IMR-90 (cell line): ENCODE results near the gene CCDC88C. TPM values are rescaled to one million over a fixed set of nuclear protein-coding genes. Genes with fewer than 3 reads are reported as not detected.

Source experiments
- ATAC-seq: fragments of 200-7000 bp; cut with Tn5 transposase; 2 replicates; pipeline ENCODE4 v1.9.1; 2020; ENCODE audit warnings: low read depth, mild to moderate bottlenecking, moderate library complexity
- BruUV-seq: library from RNA; stranded (reverse); fragments of 400-500 nt; replicated peaks from 2 replicates; lab custom pipeline; 2021; lab: Mats Ljungman, UMichigan
- CTCF ChIA-PET: fragments of 300-600 bp; formaldehyde crosslinking; extraction: SDS; loops from one replicate; lab custom pipeline; 2021; ENCODE audit warnings: antibody characterized with exemption; lab: Yijun Ruan, JAX
- POLR2A ChIA-PET: fragments of 300-600 bp; sonication (Branson Sonifier 250); formaldehyde crosslinking; loops from one replicate; lab custom pipeline; 2022; ENCODE audit warnings: antibody characterized with exemption; ENCODE audit not compliant: unreplicated experiment; lab: Charles Lee
- DNase-seq: peaks from one replicate; pipeline ENCODE4 v3.0.0; 2013
- H2AFZ ChIP-seq: replicated peaks from 2 replicates; pipeline ENCODE3; 2013; ENCODE audit warnings: low read length, mild to moderate bottlenecking; ENCODE audit not compliant: poor library complexity
- H2AK5ac ChIP-seq: 2 replicates; pipeline ENCODE4 v1.6.1; 2013; ENCODE audit warnings: low read depth, low read length, inconsistent platforms
- H2AK9ac ChIP-seq: replicated peaks from 2 replicates; pipeline ENCODE3; 2013; ENCODE audit warnings: mild to moderate bottlenecking, low read depth, low read length, moderate library complexity; ENCODE audit not compliant: poor library complexity
- H2BK120ac ChIP-seq: 2 replicates; pipeline ENCODE4 v1.6.1; 2013; ENCODE audit warnings: low read depth, low read length, inconsistent platforms
- H2BK15ac ChIP-seq: 3 replicates; pipeline ENCODE4 v1.6.1; 2013; ENCODE audit warnings: low read depth, low read length, inconsistent platforms
- H2BK20ac ChIP-seq: 2 replicates; pipeline ENCODE4 v1.6.1; 2013; ENCODE audit warnings: low read depth, mild to moderate bottlenecking, inconsistent platforms, low read length, moderate library complexity
- H2BK5ac ChIP-seq: 2 replicates; pipeline ENCODE4 v1.6.1; 2013; ENCODE audit warnings: mild to moderate bottlenecking, low read depth, low read length, inconsistent platforms; ENCODE audit not compliant: poor library complexity, severe bottlenecking
- H3K14ac ChIP-seq: replicated peaks from 2 replicates; pipeline ENCODE4 v1.6.1; 2013; ENCODE audit warnings: low read depth, low read length, inconsistent platforms
- H3K18ac ChIP-seq: 2 replicates; pipeline ENCODE4 v1.6.1; 2013; ENCODE audit warnings: low read depth, low read length, control low read depth
- H3K23ac ChIP-seq: 2 replicates; pipeline ENCODE4 v1.6.1; 2013; ENCODE audit warnings: low read depth, low read length, inconsistent platforms
- H3K27ac ChIP-seq: 2 replicates; pipeline ENCODE4 v1.5.1; 2013; ENCODE audit warnings: mild to moderate bottlenecking, control low read depth, low read length; ENCODE audit not compliant: insufficient read depth
- H3K27me3 ChIP-seq: 2 replicates; pipeline ENCODE4 v1.6.1; 2013; ENCODE audit warnings: low read length; ENCODE audit not compliant: control insufficient read depth, insufficient read depth
- H3K36me3 ChIP-seq: 2 replicates; pipeline ENCODE4 v1.6.1; 2013; ENCODE audit warnings: low read length, mixed read lengths; ENCODE audit not compliant: control insufficient read depth, insufficient read depth
- H3K4ac ChIP-seq: 2 replicates; pipeline ENCODE4 v1.6.1; 2013; ENCODE audit warnings: low read depth, low read length, inconsistent platforms
- H3K4me1 ChIP-seq: 2 replicates; pipeline ENCODE4 v1.6.1; 2013; ENCODE audit warnings: low read length, mixed read lengths; ENCODE audit not compliant: control insufficient read depth, insufficient read depth
- H3K4me2 ChIP-seq: 2 replicates; pipeline ENCODE4 v1.6.1; 2013; ENCODE audit warnings: low read depth, mild to moderate bottlenecking, control low read depth, low read length, moderate library complexity
- H3K4me3 ChIP-seq: 2 replicates; pipeline ENCODE4 v1.5.1; 2013; ENCODE audit warnings: low read depth, mild to moderate bottlenecking, control low read depth, low read length, moderate library complexity; ENCODE audit not compliant: insufficient read depth
- H3K56ac ChIP-seq: 2 replicates; pipeline ENCODE4 v1.6.1; 2013; ENCODE audit warnings: low read length, inconsistent platforms; ENCODE audit not compliant: insufficient read depth; ENCODE audit errors: extremely low read depth
- H3K79me1 ChIP-seq, 2 experiments: 2 replicates each; pipeline ENCODE4 v1.6.1; 2013; ENCODE audit warnings: low read length in 2 of 2, inconsistent platforms in 1 of 2, low read depth in 1 of 2
- H3K9ac ChIP-seq: 2 replicates; pipeline ENCODE4 v1.6.1; 2013; ENCODE audit warnings: low read depth, low read length, control low read depth
- H3K9me1 ChIP-seq: 2 replicates; pipeline ENCODE4 v1.6.1; 2013; ENCODE audit warnings: low read length, inconsistent platforms; ENCODE audit not compliant: insufficient read depth
- H3K9me3 ChIP-seq: 2 replicates; pipeline ENCODE4 v1.6.1; 2013; ENCODE audit warnings: low read length; ENCODE audit not compliant: control insufficient read depth, insufficient read depth
- H4K20me1 ChIP-seq: 2 replicates; pipeline ENCODE4 v1.6.1; 2013; ENCODE audit warnings: low read length, inconsistent platforms; ENCODE audit not compliant: insufficient read depth
- H4K5ac ChIP-seq: 2 replicates; pipeline ENCODE4 v1.6.1; 2013; ENCODE audit warnings: mild to moderate bottlenecking, low read depth, low read length, control low read depth
- H4K8ac ChIP-seq, 2 experiments: 2 replicates each; pipeline ENCODE4 v1.6.1; 2013; ENCODE audit warnings: low read depth in 2 of 2, low read length in 2 of 2, control low read depth in 1 of 2, inconsistent platforms in 1 of 2
- H4K91ac ChIP-seq: 2 replicates; pipeline ENCODE4 v1.6.1; 2013; ENCODE audit warnings: low read depth, low read length, inconsistent platforms; ENCODE audit not compliant: insufficient read depth
- BHLHE40 ChIP-seq: fragments of 150-350 bp; IDR thresholded peaks from 2 replicates; pipeline ENCODE4 v1.6.1; 2016; ENCODE audit warnings: mild to moderate bottlenecking, low read depth, low read length
- CEBPB ChIP-seq: IDR thresholded peaks from 2 replicates; pipeline ENCODE4 v1.6.1; 2012; ENCODE audit warnings: low read depth, low read length, improper control_type of control experiment
- CHD1 ChIP-seq: IDR thresholded peaks from 2 replicates; pipeline ENCODE4 v1.6.1; 2012; ENCODE audit warnings: low read depth, low read length, improper control_type of control experiment
- CTCF ChIP-seq: conservative IDR thresholded peaks from 2 replicates; pipeline ENCODE4 v1.5.1; 2012; ENCODE audit warnings: mild to moderate bottlenecking, low read depth, low read length, improper control_type of control experiment
- ELK1 ChIP-seq: fragments of 150-350 bp; IDR thresholded peaks from 2 replicates; pipeline ENCODE4 v1.6.1; 2016; ENCODE audit warnings: low read depth, mild to moderate bottlenecking, low read length, moderate library complexity, borderline replicate concordance
- FOS ChIP-seq: fragments of 150-350 bp; IDR thresholded peaks from 2 replicates; pipeline ENCODE4 v1.6.1; 2016; ENCODE audit warnings: low read depth, low read length
- MAFK ChIP-seq: IDR thresholded peaks from 2 replicates; pipeline ENCODE4 v1.6.1; 2012; ENCODE audit warnings: low read depth, low read length, improper control_type of control experiment
- MAZ ChIP-seq: IDR thresholded peaks from 2 replicates; pipeline ENCODE4 v1.6.1; 2012; ENCODE audit warnings: low read depth, mild to moderate bottlenecking, low read length, improper control_type of control experiment, moderate library complexity, borderline replicate concordance
- MXI1 ChIP-seq: IDR thresholded peaks from 2 replicates; pipeline ENCODE4 v1.6.1; 2012; ENCODE audit warnings: low read depth, mild to moderate bottlenecking, low read length, moderate library complexity, borderline replicate concordance
- NFE2L2 ChIP-seq: fragments of 150-350 bp; IDR thresholded peaks from 2 replicates; pipeline ENCODE4 v1.6.1; 2016; ENCODE audit warnings: low read depth, mild to moderate bottlenecking, low read length
- POLR2A ChIP-seq: IDR thresholded peaks from 2 replicates; pipeline ENCODE4 v1.6.1; 2012; ENCODE audit warnings: mild to moderate bottlenecking, low read depth, low read length
- RAD21 ChIP-seq: IDR thresholded peaks from 2 replicates; pipeline ENCODE4 v1.6.1; 2012; ENCODE audit warnings: low read length, improper control_type of control experiment
- RCOR1 ChIP-seq: IDR thresholded peaks from 2 replicates; pipeline ENCODE4 v1.6.1; 2012; ENCODE audit warnings: mild to moderate bottlenecking, low read length, improper control_type of control experiment; ENCODE audit not compliant: insufficient replicate concordance
- RFX5 ChIP-seq: IDR thresholded peaks from 2 replicates; pipeline ENCODE4 v1.8.0; 2012; ENCODE audit warnings: low read depth, mild to moderate bottlenecking, low read length, moderate library complexity
- SMC3 ChIP-seq: fragments of 150-350 bp; IDR thresholded peaks from 2 replicates; pipeline ENCODE4 v1.6.1; 2016; ENCODE audit warnings: low read depth, mild to moderate bottlenecking, antibody characterized with exemption, low read length, moderate library complexity
- USF2 ChIP-seq: fragments of 150-350 bp; IDR thresholded peaks from 2 replicates; pipeline ENCODE4 v1.6.1; 2017; ENCODE audit warnings: mild to moderate bottlenecking, antibody characterized with exemption, low read length, low read depth
- WGBS, 2 experiments: methylation state at CpG; one replicate each; pipeline versions ENCODE4 v1.1.5 to v1.1.7; 2013; ENCODE audit warnings: missing lambda C conversion rate in 2 of 2; ENCODE audit not compliant: insufficient read length in 1 of 2; ENCODE audit errors: extremely low coverage in 2 of 2; 5-methylcytosine and 5-hydroxymethylcytosine counted together
- dilution Hi-C: fragments of 300-500 bp; cut with HindIII; formaldehyde crosslinking; loops from one replicate; pipeline ENCODE4 v1.14.3; 2018; ENCODE audit warnings: low sequenced_read_pairs; ENCODE audit not compliant: unreplicated experiment
- in situ Hi-C: fragments of 300-500 bp; cut with MboI; formaldehyde crosslinking; loops from 3 replicates; pipeline ENCODE4 v1.14.3; 2019; ENCODE audit warnings: low sequenced_read_pairs, inconsistent platforms, mixed read lengths
- intact Hi-C: fragments of 100-400 bp; cut with micrococcal nuclease; formaldehyde crosslinking; loops from 2 replicates; pipeline ENCODE4 v1.10.0; 2022
- polyA plus RNA-seq, 3 experiments: library from polyadenylated mRNA; depleted of rRNA; stranded (reverse); fragments of >200 nt; gene quantifications; 2 replicates each; pipeline ENCODE4 v1.2.3, GENCODE V29; 2012; ENCODE audit warnings: low replicate concordance in 1 of 3
- total RNA-seq: library from RNA; depleted of rRNA; stranded (reverse); fragments of >200 nt; gene quantifications from 2 replicates; pipeline ENCODE4 v1.2.3, GENCODE V29; 2012

Gene CCDC88C
- total and polyA plus RNA-seq, 2 of the 4 experiments (the other 2 are of a cell fraction), result 0.17 to 0.18 TPM

- H2BK120ac ChIP-seq, result no peak overlapping the region
- no peaks in the 10 kb centered on the region for H3K9me3 ChIP-seq
- H3K14ac ChIP-seq, result no peak overlapping the region
- no peaks in the 10 kb centered on the region for H3K79me1 ChIP-seq
- 26% methylated on average over 4 of the region's 18 CpGs; no CpG with 5 or more reads in 1 of the 2 experiments for WGBS, 2 experiments
- no peak overlapping the region for H4K5ac ChIP-seq
- H3K9ac ChIP-seq, result no peak overlapping the region
- H3K27me3 ChIP-seq, result peaks cover 22% of the 10 kb centered on the region
- H3K4me2 ChIP-seq, result no peak overlapping the region
- in situ Hi-C loops, result no loop called here
- no peaks in the 10 kb centered on the region for H4K20me1 ChIP-seq
- no peak overlapping the region for H2BK5ac ChIP-seq
- no peak overlapping the region for H4K91ac ChIP-seq
- H2AFZ ChIP-seq, result peak overlapping the region; percentile 63
- TF ChIP-seq CEBPB, result no peak
- no peak for TF ChIP-seq FOS
- no peak for TF ChIP-seq RAD21
- TF ChIP-seq MAFK, result no peak
- TF ChIP-seq MXI1, result no peak
- TF ChIP-seq USF2, result no peak
- TF ChIP-seq POLR2A, result no peak
- no peak for TF ChIP-seq BHLHE40
- no peak for TF ChIP-seq CHD1
- no peak for TF ChIP-seq NFE2L2
- no peak for TF ChIP-seq MAZ
- TF ChIP-seq RFX5, result no peak
- TF ChIP-seq CTCF, result no peak
- no peak for TF ChIP-seq SMC3
- TF ChIP-seq RCOR1, result no peak
- TF ChIP-seq ELK1, result no peak
- no peak overlapping the region for H2AK5ac ChIP-seq
- no peaks in the 10 kb centered on the region for H3K36me3 ChIP-seq
- no peak overlapping the region for H2BK20ac ChIP-seq
- ChIA-PET CTCF (interaction anchor here (1.0 kb wide), 1 partner anchor 20 kb away, joined by 3 read pairs; no protein-coding TSS in a partner anchor), POLR2A (no interaction called here)
- H2AK9ac ChIP-seq, result no peak overlapping the region
- no peak overlapping the region for H3K18ac ChIP-seq
- H3K4ac ChIP-seq, result no peak overlapping the region
- DNase-seq (no peak), ATAC-seq (no peak)
- H3K23ac ChIP-seq, result no peak overlapping the region
- no peak overlapping the region for H3K4me3 ChIP-seq
- intact Hi-C loops, result no loop called here
- no peaks in the 10 kb centered on the region for H3K4me1 ChIP-seq
- H3K27ac ChIP-seq, result no peak overlapping the region
- BruUV-seq, result no TSS peak
- H3K9me1 ChIP-seq, result no peaks in the 10 kb centered on the region
- no peak overlapping the region for H3K56ac ChIP-seq
- dilution Hi-C loops, result no loop called here
- no peak overlapping the region for H4K8ac ChIP-seq
- H2BK15ac ChIP-seq, result no peak overlapping the region
Measured at GRCh38 chr14:91303924-91304229, 113.7 kb downstream of the CCDC88C start.
